Measurements from ENCODE around the gene CPA1.

- TF ChIP-seq, protein P1, sequence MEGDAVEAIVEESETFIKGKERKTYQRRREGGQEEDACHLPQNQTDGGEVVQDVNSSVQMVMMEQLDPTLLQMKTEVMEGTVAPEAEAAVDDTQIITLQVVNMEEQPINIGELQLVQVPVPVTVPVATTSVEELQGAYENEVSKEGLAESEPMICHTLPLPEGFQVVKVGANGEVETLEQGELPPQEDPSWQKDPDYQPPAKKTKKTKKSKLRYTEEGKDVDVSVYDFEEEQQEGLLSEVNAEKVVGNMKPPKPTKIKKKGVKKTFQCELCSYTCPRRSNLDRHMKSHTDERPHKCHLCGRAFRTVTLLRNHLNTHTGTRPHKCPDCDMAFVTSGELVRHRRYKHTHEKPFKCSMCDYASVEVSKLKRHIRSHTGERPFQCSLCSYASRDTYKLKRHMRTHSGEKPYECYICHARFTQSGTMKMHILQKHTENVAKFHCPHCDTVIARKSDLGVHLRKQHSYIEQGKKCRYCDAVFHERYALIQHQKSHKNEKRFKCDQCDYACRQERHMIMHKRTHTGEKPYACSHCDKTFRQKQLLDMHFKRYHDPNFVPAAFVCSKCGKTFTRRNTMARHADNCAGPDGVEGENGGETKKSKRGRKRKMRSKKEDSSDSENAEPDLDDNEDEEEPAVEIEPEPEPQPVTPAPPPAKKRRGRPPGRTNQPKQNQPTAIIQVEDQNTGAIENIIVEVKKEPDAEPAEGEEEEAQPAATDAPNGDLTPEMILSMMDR (tag by site-specific recombination; IDR thresholded peaks at IDR 0.05): no peak
- TF ChIP-seq ZNF391 (tag by site-specific recombination; IDR thresholded peaks at IDR 0.05; ENCODE audit: borderline replicate concordance, low read depth) (peak; percentile 34; the same call in 1 of the 2 replicates), ZBTB8A (tag by site-specific recombination; IDR thresholded peaks at IDR 0.05) (peak; percentile 56)
- TF ChIP-seq, protein P2, sequence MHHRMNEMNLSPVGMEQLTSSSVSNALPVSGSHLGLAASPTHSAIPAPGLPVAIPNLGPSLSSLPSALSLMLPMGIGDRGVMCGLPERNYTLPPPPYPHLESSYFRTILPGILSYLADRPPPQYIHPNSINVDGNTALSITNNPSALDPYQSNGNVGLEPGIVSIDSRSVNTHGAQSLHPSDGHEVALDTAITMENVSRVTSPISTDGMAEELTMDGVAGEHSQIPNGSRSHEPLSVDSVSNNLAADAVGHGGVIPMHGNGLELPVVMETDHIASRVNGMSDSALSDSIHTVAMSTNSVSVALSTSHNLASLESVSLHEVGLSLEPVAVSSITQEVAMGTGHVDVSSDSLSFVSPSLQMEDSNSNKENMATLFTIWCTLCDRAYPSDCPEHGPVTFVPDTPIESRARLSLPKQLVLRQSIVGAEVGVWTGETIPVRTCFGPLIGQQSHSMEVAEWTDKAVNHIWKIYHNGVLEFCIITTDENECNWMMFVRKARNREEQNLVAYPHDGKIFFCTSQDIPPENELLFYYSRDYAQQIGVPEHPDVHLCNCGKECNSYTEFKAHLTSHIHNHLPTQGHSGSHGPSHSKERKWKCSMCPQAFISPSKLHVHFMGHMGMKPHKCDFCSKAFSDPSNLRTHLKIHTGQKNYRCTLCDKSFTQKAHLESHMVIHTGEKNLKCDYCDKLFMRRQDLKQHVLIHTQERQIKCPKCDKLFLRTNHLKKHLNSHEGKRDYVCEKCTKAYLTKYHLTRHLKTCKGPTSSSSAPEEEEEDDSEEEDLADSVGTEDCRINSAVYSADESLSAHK (tag by site-specific recombination; IDR thresholded peaks at IDR 0.05): 0 out of 2 replicates have a peak, but pooled peaks have one; percentile 17
Measured at GRCh38 chr7:130356121-130356875, 24.0 kb upstream of the CPA1 start.

Data from HEK293 (cell line).